H1 (cell line): ENCODE results near the gene ZKSCAN8. TPM values are rescaled to one million over a fixed set of nuclear protein-coding genes. Genes with fewer than 3 reads are reported as not detected.

ENCODE experiments used
- CTCF ChIA-PET: fragments of 300-600 bp; sonication (Branson Sonifier 250); formaldehyde crosslinking; loops from one replicate; lab custom pipeline; 2021; ENCODE audit not compliant: partially characterized antibody; lab: Charles Lee
- POLR2A ChIA-PET: fragments of 300-600 bp; sonication (Branson Sonifier 250); formaldehyde crosslinking; loops from one replicate; lab custom pipeline; 2021; ENCODE audit warnings: inconsistent platforms; ENCODE audit not compliant: partially characterized antibody; lab: Charles Lee
- DNase-seq, 2 experiments: peaks; one replicate each; pipeline versions ENCODE4 v3.0.0 to v3.0.0-alpha.2; 2010 to 2022; ENCODE audit warnings: low spot score in 2 of 2, low read depth in 1 of 2, mixed read lengths in 1 of 2
- FAIRE-seq: peaks from 2 replicates; lab custom pipeline; 2011; peaks lifted over from hg19 to GRCh38; lab: Jason Lieb, UNC
- H2AFZ ChIP-seq: 2 replicates; pipeline ENCODE4 v1.8.1; 2012; ENCODE audit warnings: low read length, inconsistent platforms
- H2AK5ac ChIP-seq: 2 replicates; pipeline ENCODE4 v1.6.1; 2013; ENCODE audit warnings: low read depth, low read length
- H2BK120ac ChIP-seq: replicated peaks from 2 replicates; pipeline ENCODE3; 2013; ENCODE audit warnings: low read depth, low read length, inconsistent platforms
- H2BK12ac ChIP-seq: 2 replicates; pipeline ENCODE4 v1.6.1; 2013; ENCODE audit warnings: low read depth, low read length
- H2BK15ac ChIP-seq: 2 replicates; pipeline ENCODE4 v1.6.1; 2013; ENCODE audit warnings: low read length
- H2BK20ac ChIP-seq: 2 replicates; pipeline ENCODE4 v1.6.1; 2013; ENCODE audit warnings: low read length
- H2BK5ac ChIP-seq: 2 replicates; pipeline ENCODE4 v1.6.1; 2013; ENCODE audit warnings: low read depth, low read length
- H3K14ac ChIP-seq: 2 replicates; pipeline ENCODE4 v1.6.1; 2013; ENCODE audit warnings: inconsistent platforms; ENCODE audit not compliant: insufficient read length
- H3K18ac ChIP-seq: 2 replicates; pipeline ENCODE4 v1.6.1; 2013; ENCODE audit warnings: low read length; ENCODE audit errors: extremely low read depth
- H3K23ac ChIP-seq: 2 replicates; pipeline ENCODE4 v1.6.1; 2013; ENCODE audit warnings: inconsistent platforms; ENCODE audit not compliant: insufficient read length
- H3K23me2 ChIP-seq: 2 replicates; pipeline ENCODE4 v1.6.1; 2013; ENCODE audit warnings: low read depth, low read length
- H3K27ac ChIP-seq: 2 replicates; pipeline ENCODE4 v1.6.1; 2011; ENCODE audit warnings: low read depth, low read length, inconsistent platforms
- H3K27me3 ChIP-seq, 4 experiments: replicated peaks in 1 of 4; 1 replicate in 1 of 4; 2 replicates in 3 of 4; pipeline versions ENCODE4 v1.6.1 to v1.8.1; 2011 to 2013; ENCODE audit warnings: low read length in 3 of 4, mild to moderate bottlenecking in 3 of 4, inconsistent platforms in 2 of 4, mixed read lengths in 2 of 4, moderate library complexity in 1 of 4; ENCODE audit not compliant: control insufficient read depth in 3 of 4, insufficient read depth in 3 of 4; ENCODE audit errors: extremely low read depth in 1 of 4
- H3K36me3 ChIP-seq, 4 experiments: 2 replicates each; pipeline versions ENCODE4 v1.6.1 to v1.8.1; 2011 to 2013; ENCODE audit warnings: mild to moderate bottlenecking in 4 of 4, low read length in 3 of 4, moderate library complexity in 2 of 4, control low read depth in 1 of 4, inconsistent platforms in 1 of 4; ENCODE audit not compliant: insufficient read depth in 4 of 4, control insufficient read depth in 2 of 4
- H3K4ac ChIP-seq: replicated peaks from 2 replicates; pipeline ENCODE3; 2013; ENCODE audit warnings: low read length, low read depth, mixed read lengths, inconsistent platforms; ENCODE audit not compliant: insufficient read length
- H3K4me1 ChIP-seq, 4 experiments: replicated peaks in 1 of 4; 1 replicate in 1 of 4; 2 replicates in 3 of 4; pipeline versions ENCODE4 v1.6.1 to v1.8.1; 2011 to 2013; ENCODE audit warnings: low read length in 3 of 4, inconsistent platforms in 2 of 4, mixed read lengths in 1 of 4; ENCODE audit not compliant: insufficient read depth in 4 of 4, control insufficient read depth in 3 of 4
- H3K4me2 ChIP-seq, 2 experiments: 2 replicates each; pipeline versions ENCODE4 v1.6.1 to v1.8.1; 2011 to 2013; ENCODE audit warnings: low read depth in 2 of 2, low read length in 2 of 2, control low read depth in 1 of 2, inconsistent platforms in 1 of 2, mild to moderate bottlenecking in 1 of 2; ENCODE audit not compliant: insufficient read depth in 1 of 2
- H3K4me3 ChIP-seq, 4 experiments: fragments of 200-600, 300-600 bp in 1 of 4; sonication (generic), shearing (Covaris generic), sonication (Bioruptor Twin) in 1 of 4; 2 replicates each; pipeline versions ENCODE4 v1.5.1 to v1.8.1; 2011 to 2016; ENCODE audit warnings: low read length in 4 of 4, low read depth in 3 of 4, control low read depth in 2 of 4, inconsistent platforms in 2 of 4, mild to moderate bottlenecking in 2 of 4, mixed read lengths in 1 of 4, moderate library complexity in 1 of 4; ENCODE audit not compliant: insufficient read depth in 2 of 4; ENCODE audit errors: extremely low read depth in 1 of 4
- H3K56ac ChIP-seq: replicated peaks from 2 replicates; pipeline ENCODE3; 2013; ENCODE audit warnings: low read depth, mild to moderate bottlenecking, mixed read lengths, low read length, inconsistent platforms; ENCODE audit not compliant: insufficient read length
- H3K79me1 ChIP-seq: 2 replicates; pipeline ENCODE4 v1.6.1; 2013; ENCODE audit warnings: low read depth, low read length, control low read depth
- H3K79me2 ChIP-seq, 2 experiments: 2 replicates each; pipeline versions ENCODE4 v1.6.1 to v1.8.1; 2012 to 2013; ENCODE audit warnings: low read length in 2 of 2, mild to moderate bottlenecking in 2 of 2, inconsistent platforms in 1 of 2; ENCODE audit not compliant: insufficient read depth in 2 of 2, control insufficient read depth in 1 of 2
- H3K9ac ChIP-seq, 4 experiments: replicated peaks in 1 of 4; 1 replicate in 1 of 4; 2 replicates in 3 of 4; pipeline versions ENCODE4 v1.6.1 to v1.8.1; 2011 to 2013; ENCODE audit warnings: low read depth in 3 of 4, low read length in 3 of 4, control low read depth in 2 of 4, mild to moderate bottlenecking in 2 of 4, moderate library complexity in 2 of 4, inconsistent platforms in 1 of 4; ENCODE audit errors: extremely low read depth in 1 of 4
- H3K9me3 ChIP-seq, 2 experiments: 2 replicates each; pipeline versions ENCODE4 v1.6.1 to v1.8.1; 2012 to 2013; ENCODE audit warnings: mild to moderate bottlenecking in 2 of 2, moderate library complexity in 2 of 2, control low read depth in 1 of 2, inconsistent platforms in 1 of 2, low read depth in 1 of 2, low read length in 1 of 2, mixed read lengths in 1 of 2; ENCODE audit not compliant: insufficient read depth in 2 of 2
- H4K20me1 ChIP-seq, 2 experiments: replicated peaks in 1 of 2; 2 replicates each; pipeline versions ENCODE3 to v1.8.1; 2011 to 2013; ENCODE audit warnings: inconsistent platforms in 2 of 2, low read length in 2 of 2, mild to moderate bottlenecking in 1 of 2; ENCODE audit not compliant: insufficient read depth in 2 of 2, control insufficient read depth in 1 of 2
- H4K5ac ChIP-seq: 2 replicates; pipeline ENCODE4 v1.6.1; 2013; ENCODE audit warnings: low read length, low read depth, mixed read lengths, inconsistent platforms; ENCODE audit not compliant: insufficient read length
- H4K8ac ChIP-seq: 2 replicates; pipeline ENCODE4 v1.8.0; 2013; ENCODE audit warnings: mild to moderate bottlenecking, moderate library complexity, low read length, inconsistent platforms; ENCODE audit not compliant: insufficient read depth; ENCODE audit errors: extremely low read depth
- H4K91ac ChIP-seq: replicated peaks from 2 replicates; pipeline ENCODE3; 2013; ENCODE audit warnings: low read length, mixed read lengths, inconsistent platforms; ENCODE audit not compliant: insufficient read length
- BACH1 ChIP-seq: IDR thresholded peaks from 2 replicates; pipeline ENCODE4 v1.6.1; 2012; ENCODE audit warnings: low read length, improper control_type of control experiment
- CBX5 ChIP-seq: fragments of 300-800, 300-1000 bp; sonication (generic); IDR thresholded peaks from 2 replicates; pipeline ENCODE4 v1.7.1; 2016; ENCODE audit warnings: antibody characterized with exemption, low read length, low read depth
- CBX8 ChIP-seq: fragments of 300-800, 300-1000 bp; sonication (generic); IDR thresholded peaks from 2 replicates; pipeline ENCODE4 v1.7.1; 2016; ENCODE audit warnings: low read depth, low read length, borderline replicate concordance
- EP300 ChIP-seq, 2 experiments: IDR thresholded peaks; 1 replicate in 1 of 2; 2 replicates in 1 of 2; pipeline ENCODE4 v1.6.1; 2011 to 2012; ENCODE audit warnings: low read depth in 2 of 2, low read length in 2 of 2, mild to moderate bottlenecking in 2 of 2, borderline replicate concordance in 1 of 2, inconsistent platforms in 1 of 2, moderate library complexity in 1 of 2
- MAFK ChIP-seq: IDR thresholded peaks from 2 replicates; pipeline ENCODE4 v1.6.1; 2012; ENCODE audit warnings: low read depth, mild to moderate bottlenecking, improper control_type of control experiment, low read length
- RAD21 ChIP-seq, 2 experiments: IDR thresholded peaks in 1 of 2; conservative IDR thresholded peaks in 1 of 2; 2 replicates each; pipeline ENCODE4 v1.6.1; 2011; ENCODE audit warnings: low read depth in 2 of 2, low read length in 2 of 2, improper control_type of control experiment in 1 of 2, inconsistent platforms in 1 of 2, mild to moderate bottlenecking in 1 of 2, moderate library complexity in 1 of 2
- RBBP5 ChIP-seq: IDR thresholded peaks from 2 replicates; pipeline ENCODE4 v1.7.1; 2012; ENCODE audit warnings: low read depth, mild to moderate bottlenecking, inconsistent platforms, low read length, moderate library complexity, borderline replicate concordance
- SP2 ChIP-seq: IDR thresholded peaks from 2 replicates; pipeline ENCODE4 v1.6.1; 2012; ENCODE audit warnings: mild to moderate bottlenecking, low read length, inconsistent platforms
- TEAD4 ChIP-seq: IDR thresholded peaks from 2 replicates; pipeline ENCODE4 v1.6.1; 2012; ENCODE audit warnings: low read depth, low read length, inconsistent platforms, mixed read lengths
- ZNF274 ChIP-seq: IDR thresholded peaks from 2 replicates; pipeline ENCODE4 v1.7.0; 2012; ENCODE audit warnings: low read length, borderline replicate concordance; ENCODE audit errors: extremely low read depth
- WGBS, 2 experiments: shearing (Covaris generic) in 1 of 2; methylation state at CpG; one replicate each; pipeline versions ENCODE4 v1.1.6 to v1.1.7; 2013 to 2015; ENCODE audit warnings: low lambda C conversion rate in 2 of 2, mixed read lengths in 2 of 2, inconsistent platforms in 1 of 2, low coverage in 1 of 2, missing lambda C conversion rate in 1 of 2; ENCODE audit not compliant: insufficient replicate concordance in 2 of 2, insufficient coverage in 1 of 2, insufficient read length in 1 of 2; ENCODE audit errors: extremely low coverage in 1 of 2, missing lambda C conversion rate in 1 of 2; 5-methylcytosine and 5-hydroxymethylcytosine counted together
- polyA plus RNA-seq, 7 experiments: library from polyadenylated mRNA; depleted of rRNA in 3 of 7; stranded (reverse) in 5 of 7; unstranded in 2 of 7; fragments of >200 nt in 5 of 7; fragments of 200-250 nt in 2 of 7; gene quantifications; 1 replicate in 5 of 7; 2 replicates in 1 of 7; 4 replicates in 1 of 7; pipeline versions ENCODE4 v1.2.1 to v1.2.3, GENCODE V29; 2011 to 2013; ENCODE audit warnings: missing spikeins in 2 of 7, mixed read lengths in 2 of 7
- total RNA-seq: library from RNA; stranded (reverse); fragmentation: NEBNext Ultra II Directional; extraction: Animal tissue kit (Norgen Biotek cat#: 25700); gene quantifications from 2 replicates; pipeline ENCODE4 v1.2.1, GENCODE V29; 2021
- TF ChIP-seq, protein P1 (sequence below): IDR thresholded peaks from 2 replicates; pipeline ENCODE4 v1.6.1; 2011; ENCODE audit warnings: low read depth, mild to moderate bottlenecking, low read length; ENCODE audit not compliant: insufficient read depth
- TF ChIP-seq, protein P2 (sequence below): IDR thresholded peaks from 2 replicates; pipeline ENCODE4 v1.6.1; 2012; ENCODE audit warnings: inconsistent platforms

The ZKSCAN8 gene
- total and polyA plus RNA-seq, 2 of the 8 experiments (the other 6 are each of a cell fraction or from before 2014, with no cell fraction given): 10.7 to 24.1 TPM

DNA sequence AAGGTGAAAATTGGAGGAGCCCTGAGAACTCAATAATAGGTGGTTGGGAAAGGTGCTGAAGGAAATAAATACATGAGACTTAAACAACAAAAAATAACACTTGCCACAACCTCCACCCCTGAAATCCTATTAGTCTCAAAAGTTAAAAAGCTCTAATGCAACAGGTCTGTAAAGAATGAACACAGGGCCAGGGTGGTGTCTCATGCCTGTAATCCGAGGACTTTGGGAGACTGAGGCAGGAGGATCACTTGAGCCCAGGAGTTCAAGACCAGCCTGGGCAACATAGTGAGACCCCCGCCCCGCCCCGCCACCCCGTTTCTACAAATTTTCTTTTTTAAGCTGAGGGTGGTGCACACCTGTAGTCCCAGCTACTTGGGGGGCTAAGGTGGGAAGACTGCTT, 1.1 kb upstream of the ZKSCAN8 start:
- DNase-seq (no peak), FAIRE-seq (no peak)
- Histone ChIP-seq H4K20me1 (peaks cover 0 to 2% of the 10 kb centered on the region in 2 experiments), H3K23me2 (peaks cover 6% of the 10 kb centered on the region), H3K79me2 (peaks cover 0 to 43% of the 10 kb centered on the region in 2 experiments; a peak in 3 of 4 replicates), H4K91ac (no peak overlapping the region), H3K18ac (no peak overlapping the region), H3K4me3 (no peak overlapping the region), H3K27ac (no peak overlapping the region), H3K4ac (no peak overlapping the region), H2BK20ac (no peak overlapping the region), H3K4me1 (peaks cover 0 to 9% (median 2%) of the 10 kb centered on the region in 4 experiments; a peak in 3 of 7 replicates), H3K4me2 (no peak overlapping the region; a peak in 1 of 4 replicates), H4K5ac (no peak overlapping the region), H2BK5ac (no peak overlapping the region), H2BK120ac (no peak overlapping the region), H2BK15ac (no peak overlapping the region), H2AK5ac (no peak overlapping the region), H3K23ac (no peak overlapping the region), H3K79me1 (no peaks in the 10 kb centered on the region), H3K36me3 (peaks cover 3 to 8% (median 4%) of the 10 kb centered on the region in 4 experiments), H3K56ac (no peak overlapping the region), H4K8ac (no peak overlapping the region), H2AFZ (no peak overlapping the region), H3K14ac (no peak overlapping the region), H3K27me3 (peaks cover 0 to 3% (median 1%) of the 10 kb centered on the region in 4 experiments; a peak in 1 of 7 replicates), H3K9ac (no peak overlapping the region), H2BK12ac (no peak overlapping the region), H3K9me3 (no peaks in the 10 kb centered on the region)
- 75% methylated on average over 5 of the region's 5 CpGs; no CpG with 5 or more reads in 1 of the 2 experiments for WGBS, 2 experiments
- CTCF ChIA-PET: no interaction called here
- POLR2A ChIA-PET: interaction anchor here (1.2 to 2.0 kb wide), 6 partner anchors 8 to 195 kb away, joined by 3 to 35 read pairs (median 6); partner anchors contain the start of genes ZSCAN16, ZSCAN26 and ZSCAN31
- TF ChIP-seq SP2 (no peak), RBBP5 (no peak), CBX5 (no peak), ZNF274 (no peak), CBX8 (no peak), TEAD4 (no peak), BACH1 (no peak), EP300 (IDR thresholded peaks at IDR 0.05; ENCODE audit: borderline replicate concordance in 1 of 2, low read depth in 2 of 2, low read length in 2 of 2) (no peak), MAFK (no peak), RAD21 (IDR thresholded peaks at IDR 0.05 in 1 of 2, conservative IDR thresholded peaks at IDR 0.05 in 1 of 2; ENCODE audit: low read depth in 2 of 2, low read length in 2 of 2) (no peak)
- TF ChIP-seq, protein P1, sequence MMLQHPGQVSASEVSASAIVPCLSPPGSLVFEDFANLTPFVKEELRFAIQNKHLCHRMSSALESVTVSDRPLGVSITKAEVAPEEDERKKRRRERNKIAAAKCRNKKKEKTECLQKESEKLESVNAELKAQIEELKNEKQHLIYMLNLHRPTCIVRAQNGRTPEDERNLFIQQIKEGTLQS: no peak
- TF ChIP-seq, protein P2, sequence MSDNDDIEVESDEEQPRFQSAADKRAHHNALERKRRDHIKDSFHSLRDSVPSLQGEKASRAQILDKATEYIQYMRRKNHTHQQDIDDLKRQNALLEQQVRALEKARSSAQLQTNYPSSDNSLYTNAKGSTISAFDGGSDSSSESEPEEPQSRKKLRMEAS: no peak
